Mononuclear cell (primary cell): ENCODE results near the gene KLHL4. TPM values are rescaled to one million over a fixed set of nuclear protein-coding genes. Genes with fewer than 3 reads are reported as not detected.
"Not testable (repeated sequence)": the region's sequence is repeated elsewhere in the genome, so short reads cannot be mapped to it uniquely, and the experiment has no call there.

Experiments
- H3K27me3 ChIP-seq: 2 replicates; pipeline ENCODE4 v1.6.0; 2011; ENCODE audit warnings: low read length, control low read depth; ENCODE audit not compliant: insufficient read depth
- H3K4me1 ChIP-seq: 2 replicates; pipeline ENCODE4 v1.5.1; 2011; ENCODE audit warnings: mild to moderate bottlenecking, low read length, control low read depth; ENCODE audit not compliant: insufficient read depth
- H3K4me3 ChIP-seq: 2 replicates; pipeline ENCODE4 v1.5.1; 2011; ENCODE audit warnings: mild to moderate bottlenecking, low read length, moderate library complexity
- H3K9me3 ChIP-seq: 2 replicates; pipeline ENCODE4 v1.5.1; 2011; ENCODE audit warnings: low read depth, mild to moderate bottlenecking, control low read depth, low read length
- total RNA-seq: library from RNA; depleted of rRNA; stranded (reverse); fragments of >200 nt; gene quantifications from one replicate; pipeline ENCODE4 v1.2.3, GENCODE V29; 2012

Gene KLHL4
- total RNA-seq, 1 donor = not detected

GRCh38 chrX:87583679-87584078, 66.1 kb downstream of the KLHL4 start:
- no peak overlapping the region for H3K4me3 ChIP-seq
- no peaks in the 10 kb centered on the region for H3K9me3 ChIP-seq
- H3K27me3 ChIP-seq = no peaks in the 10 kb centered on the region
- H3K4me1 ChIP-seq = no peaks in the 10 kb centered on the region

GRCh38 chrX:87616371-87616770, 98.8 kb downstream of the KLHL4 start:
- Histone ChIP-seq H3K9me3 (no peaks in the 10 kb centered on the region), H3K4me3 (no peak overlapping the region), H3K27me3 (no peaks in the 10 kb centered on the region), H3K4me1 (no peaks in the 10 kb centered on the region)

- no peaks in the 10 kb centered on the region for H3K27me3 ChIP-seq
- no peaks in the 10 kb centered on the region for H3K9me3 ChIP-seq
- H3K4me3 ChIP-seq = no peak overlapping the region
- H3K4me1 ChIP-seq = no peaks in the 10 kb centered on the region
Measured at GRCh38 chrX:87621697-87622096, 104.1 kb downstream of the KLHL4 start.

- H3K4me3 ChIP-seq = no peak overlapping the region
- H3K27me3 ChIP-seq = no peaks in the 10 kb centered on the region
- no peaks in the 10 kb centered on the region for H3K9me3 ChIP-seq
- H3K4me1 ChIP-seq = no peaks in the 10 kb centered on the region
Measured at GRCh38 chrX:87626996-87627395, 109.4 kb downstream of the KLHL4 start.

- H3K4me3 ChIP-seq = no peak overlapping the region
- no peaks in the 10 kb centered on the region for H3K9me3 ChIP-seq
- no peaks in the 10 kb centered on the region for H3K4me1 ChIP-seq
- H3K27me3 ChIP-seq = no peaks in the 10 kb centered on the region
Measured at GRCh38 chrX:87634361-87634760, 116.8 kb downstream of the KLHL4 start.

GRCh38 chrX:87636533-87636932, 118.9 kb downstream of the KLHL4 start:
- Histone ChIP-seq H3K27me3 (no peaks in the 10 kb centered on the region), H3K4me3 (no peak overlapping the region), H3K9me3 (no peaks in the 10 kb centered on the region), H3K4me1 (no peaks in the 10 kb centered on the region)

GRCh38 chrX:87641439-87641838, 123.8 kb downstream of the KLHL4 start:
- H3K4me1 ChIP-seq, H3K27me3 ChIP-seq, H3K4me3 ChIP-seq, H3K9me3 ChIP-seq: not testable (repeated sequence)

GRCh38 chrX:87661761-87662160, 144.2 kb downstream of the KLHL4 start:
- no peak overlapping the region for H3K4me3 ChIP-seq
- H3K27me3 ChIP-seq = no peaks in the 10 kb centered on the region
- no peaks in the 10 kb centered on the region for H3K4me1 ChIP-seq
- no peaks in the 10 kb centered on the region for H3K9me3 ChIP-seq

- H3K9me3 ChIP-seq = no peaks in the 10 kb centered on the region
- H3K27me3 ChIP-seq = no peaks in the 10 kb centered on the region
- H3K4me3 ChIP-seq = no peak overlapping the region
- H3K4me1 ChIP-seq = no peaks in the 10 kb centered on the region
Measured at GRCh38 chrX:87663421-87663820, 145.8 kb downstream of the KLHL4 start.

GRCh38 chrX:87664381-87664780, 146.8 kb downstream of the KLHL4 start:
- Histone ChIP-seq H3K9me3 (no peaks in the 10 kb centered on the region), H3K4me1 (no peaks in the 10 kb centered on the region), H3K27me3 (no peaks in the 10 kb centered on the region), H3K4me3 (no peak overlapping the region)

GRCh38 chrX:87679849-87680248, 162.2 kb downstream of the KLHL4 start:
- H3K27me3 ChIP-seq = no peaks in the 10 kb centered on the region
- no peak overlapping the region for H3K4me3 ChIP-seq
- H3K9me3 ChIP-seq = no peaks in the 10 kb centered on the region
- H3K4me1 ChIP-seq = no peaks in the 10 kb centered on the region

GRCh38 chrX:87687703-87688102, 170.1 kb downstream of the KLHL4 start:
- no peaks in the 10 kb centered on the region for H3K4me1 ChIP-seq
- H3K27me3 ChIP-seq = no peaks in the 10 kb centered on the region
- no peaks in the 10 kb centered on the region for H3K9me3 ChIP-seq
- no peak overlapping the region for H3K4me3 ChIP-seq

GRCh38 chrX:87688113-87688748, 170.6 kb downstream of the KLHL4 start:
- H3K4me1 ChIP-seq, H3K4me3 ChIP-seq, H3K9me3 ChIP-seq, H3K27me3 ChIP-seq: not testable (repeated sequence)

GRCh38 chrX:87689218-87689617, 171.6 kb downstream of the KLHL4 start:
- not testable (repeated sequence) for H3K9me3 ChIP-seq, H3K27me3 ChIP-seq, H3K4me3 ChIP-seq, H3K4me1 ChIP-seq

- Histone ChIP-seq H3K4me3 (no peak overlapping the region), H3K27me3 (no peaks in the 10 kb centered on the region), H3K4me1 (no peaks in the 10 kb centered on the region), H3K9me3 (no peaks in the 10 kb centered on the region)
Measured at GRCh38 chrX:87693204-87693603, 175.6 kb downstream of the KLHL4 start.

GRCh38 chrX:87697409-87697808, 179.8 kb downstream of the KLHL4 start:
- H3K4me3 ChIP-seq = no peak overlapping the region
- H3K4me1 ChIP-seq = no peaks in the 10 kb centered on the region
- no peaks in the 10 kb centered on the region for H3K9me3 ChIP-seq
- no peaks in the 10 kb centered on the region for H3K27me3 ChIP-seq
